Mesenteric fat pad (tissue), 1 donor: ENCODE measurements around the gene FLNB. TPM values are rescaled to one million over a fixed set of nuclear protein-coding genes. Genes with fewer than 3 reads are reported as not detected.

Experiments used
- DNase-seq: peaks from one replicate; pipeline ENCODE4 v3.0.0-alpha.2; 2020; ENCODE audit warnings: low spot score
- total RNA-seq: library from RNA; stranded (reverse); fragmentation: NEBNext Ultra II Directional; extraction: Animal tissue kit (Norgen Biotek cat#: 25700); gene quantifications from one replicate; pipeline ENCODE4 v1.2.1, GENCODE V29; 2021
- donor health status: DM: yes; HTN: yes; CAD: no.

FLNB gene
- total RNA-seq, 1 donor from 2014 or later = 96.3 TPM

DNA sequence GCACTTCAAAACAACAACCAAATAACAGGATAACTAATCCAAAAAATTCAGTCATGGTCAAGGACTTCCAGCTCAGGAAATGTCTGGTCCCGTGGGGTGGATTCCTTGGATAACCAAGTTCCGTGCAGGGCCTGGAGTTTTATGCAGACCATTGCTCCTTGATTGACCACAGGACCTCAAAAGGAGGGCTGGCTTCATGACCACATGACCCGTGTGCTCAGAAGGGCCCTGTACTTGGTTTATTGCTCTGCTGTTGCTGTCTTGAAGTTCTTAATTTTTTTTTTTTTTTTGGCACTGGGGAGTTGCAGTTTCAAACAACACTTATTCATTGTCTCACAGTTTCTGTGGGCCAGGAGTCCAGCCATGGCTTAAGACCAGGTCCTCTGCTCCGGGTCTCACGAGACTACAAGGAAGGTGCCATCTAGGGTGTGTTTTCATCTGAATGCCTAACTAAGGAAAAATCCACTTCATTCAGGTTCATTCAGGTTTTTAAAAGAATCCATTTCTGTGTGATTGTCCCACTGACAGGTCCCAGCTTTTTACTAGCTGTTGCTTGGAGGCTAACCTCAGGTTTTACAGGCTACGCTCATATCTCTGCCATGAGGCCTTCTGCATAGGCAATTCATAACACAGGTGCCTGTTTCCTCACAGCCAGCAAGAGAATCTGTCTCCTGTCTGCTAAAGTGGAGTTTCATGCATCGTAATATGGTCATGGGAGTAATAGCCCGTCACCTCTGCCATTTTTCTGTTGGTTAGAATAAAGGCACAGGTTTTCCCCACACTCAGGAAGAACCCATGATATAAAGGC, 65.3 kb downstream of the FLNB start:
- no peak for DNase-seq

DNA sequence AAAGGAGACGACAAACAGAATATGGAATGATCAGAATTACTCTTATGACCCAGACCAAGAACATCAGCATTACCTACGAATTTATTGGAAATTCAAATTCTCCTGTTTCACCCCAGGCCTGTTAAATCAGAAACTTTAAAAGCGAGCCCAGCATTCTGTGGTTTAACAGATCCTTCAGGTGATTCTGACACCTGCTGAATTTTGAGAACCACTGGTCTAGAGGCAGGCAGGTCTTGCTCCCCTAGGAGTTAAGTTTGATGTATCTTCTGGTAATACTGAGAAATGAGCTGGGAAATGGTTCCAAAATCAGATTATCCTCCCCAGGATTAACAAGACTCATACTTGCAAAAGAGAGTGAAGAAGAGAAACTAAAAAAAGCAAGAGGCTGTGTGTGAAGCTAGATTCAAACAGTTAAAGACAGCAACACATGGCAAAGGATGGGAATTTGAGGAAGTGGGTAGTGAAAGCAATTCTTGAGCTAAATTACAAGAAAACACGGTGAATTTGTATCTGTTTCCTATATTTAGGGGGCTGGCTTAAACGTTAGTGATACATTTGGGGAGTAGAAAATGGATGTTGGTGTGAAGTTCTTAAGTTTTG, 66.0 kb downstream of the FLNB start:
- DNase-seq = no peak

DNA sequence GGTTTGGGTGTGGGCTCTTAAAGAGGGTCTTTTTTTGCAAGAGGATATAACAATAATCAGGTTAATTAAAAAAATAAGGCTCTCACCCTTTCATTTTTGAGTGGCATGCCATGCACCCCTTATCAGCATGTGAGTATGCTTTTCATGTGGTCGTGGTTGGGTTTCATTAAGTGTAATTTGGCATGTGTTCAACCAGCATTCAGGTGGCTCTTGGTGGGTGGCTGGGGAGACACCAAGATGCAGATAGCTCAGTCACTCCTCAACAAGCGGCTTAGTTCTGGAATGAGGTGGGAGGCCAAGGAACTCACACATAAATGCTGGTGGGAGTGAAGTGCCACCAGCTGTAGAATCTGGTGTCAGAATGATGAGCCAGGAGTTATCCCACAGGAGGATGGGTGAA, 66.8 kb downstream of the FLNB start:
- DNase-seq = no peak

DNA sequence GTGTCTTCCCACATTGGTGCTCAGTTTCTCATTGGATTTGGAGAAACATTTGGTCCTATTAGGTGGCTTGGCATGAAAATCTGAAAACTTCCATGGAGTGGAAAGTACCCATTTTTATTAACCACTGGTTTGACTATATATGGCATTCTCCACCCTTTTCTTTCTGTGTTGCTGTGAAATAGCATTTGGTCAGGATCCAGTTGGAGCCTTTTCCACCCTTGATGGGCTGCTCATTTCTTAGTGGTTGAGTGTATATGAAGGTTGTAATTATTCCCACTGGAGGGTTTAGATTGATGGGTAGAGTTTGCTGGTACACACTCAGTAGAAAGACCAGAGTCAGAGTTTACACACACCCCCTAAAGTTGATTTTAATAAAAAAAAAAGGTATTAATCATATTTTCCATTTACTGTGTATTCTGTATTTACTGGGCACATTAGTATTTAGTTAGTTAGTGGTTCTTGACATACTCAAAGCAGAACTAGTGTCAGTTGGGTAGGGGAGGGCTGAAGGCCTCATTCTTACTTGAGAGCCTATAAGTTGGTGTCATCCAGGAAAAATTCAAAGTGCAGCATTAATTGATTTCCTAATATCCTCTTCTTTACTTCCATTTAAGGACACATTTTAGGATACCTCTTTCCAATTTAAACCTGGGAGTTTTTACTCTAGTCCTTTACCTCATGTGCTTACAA, 69.5 kb downstream of the FLNB start:
- DNase-seq = no peak

DNA sequence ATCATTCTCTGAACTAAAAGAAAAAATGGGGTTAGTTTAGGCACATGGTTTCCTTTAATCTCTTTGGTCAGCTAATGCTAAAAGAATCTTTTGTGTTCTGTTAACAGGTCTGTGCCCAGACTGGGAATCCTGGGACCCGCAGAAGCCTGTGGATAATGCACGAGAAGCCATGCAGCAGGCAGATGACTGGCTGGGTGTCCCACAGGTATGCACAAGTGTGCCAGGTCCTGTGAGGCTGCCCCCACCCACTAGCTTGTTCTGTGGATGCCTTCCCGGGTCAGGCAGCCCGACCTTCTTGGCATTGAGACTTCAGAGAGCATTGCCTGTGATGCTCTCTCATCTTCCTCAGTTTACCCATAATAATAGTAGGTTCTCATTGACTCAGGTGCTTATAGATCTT, 70.4 kb downstream of the FLNB start:
- DNase-seq = no peak

DNA sequence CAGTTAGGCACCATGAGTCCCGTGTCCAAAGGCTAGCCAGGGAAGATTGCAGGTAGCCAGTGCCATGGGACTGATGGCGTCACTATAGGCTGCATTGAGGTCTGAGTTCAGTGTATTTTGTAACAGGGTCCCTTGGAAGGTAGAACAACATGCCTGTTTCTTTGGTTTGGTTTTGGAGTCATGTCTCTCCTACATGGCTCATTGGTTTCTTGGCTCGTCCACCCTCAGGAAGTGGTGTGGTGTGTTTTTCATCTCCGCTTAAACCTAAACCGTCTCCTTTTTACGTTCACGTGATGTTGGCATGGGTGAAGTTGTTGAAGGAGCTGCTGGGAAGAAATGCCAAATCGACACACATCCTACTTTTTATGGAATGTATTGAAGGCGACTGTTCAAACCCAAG, 71.6 kb downstream of the FLNB start:
- DNase-seq = no peak

DNA sequence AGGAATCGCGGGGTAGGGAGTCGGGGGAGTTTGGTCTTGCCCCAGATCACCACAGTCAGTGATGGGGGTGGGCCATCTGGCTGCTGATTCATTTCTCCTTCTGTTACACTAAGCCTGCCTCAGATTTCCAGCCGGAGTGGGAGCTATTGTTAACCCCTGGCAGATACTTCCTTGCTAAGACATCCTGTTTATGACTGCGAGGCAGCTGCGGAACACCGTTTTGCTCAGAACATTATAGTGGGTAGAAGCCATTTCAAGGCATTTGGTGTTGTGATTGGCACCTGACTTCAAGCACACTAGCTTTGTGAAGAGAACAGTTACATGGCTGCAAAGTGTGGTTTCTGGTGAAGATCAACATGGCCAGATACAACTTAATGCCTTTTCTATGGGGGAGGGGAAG, 73.8 kb downstream of the FLNB start:
- no peak for DNase-seq

DNA sequence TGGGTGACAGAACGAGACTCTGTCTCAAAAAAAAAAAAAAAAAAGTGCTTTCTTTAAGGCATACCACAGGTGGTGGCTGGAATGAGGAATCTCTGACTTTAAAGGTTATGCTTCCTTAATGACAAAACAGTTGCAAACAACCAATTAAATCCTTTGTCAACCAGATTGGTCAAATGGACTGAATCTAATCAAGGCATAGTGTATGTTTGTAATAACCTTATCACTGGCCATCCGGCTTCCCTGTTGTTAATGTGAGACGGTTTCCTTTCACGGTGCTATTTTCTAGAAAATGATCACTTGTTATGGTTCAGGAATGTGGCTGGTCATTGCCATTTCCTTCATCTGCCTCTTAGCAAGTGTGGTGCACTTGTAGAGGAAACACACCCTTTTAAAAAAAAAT, 75.9 kb downstream of the FLNB start:
- no peak for DNase-seq

DNA sequence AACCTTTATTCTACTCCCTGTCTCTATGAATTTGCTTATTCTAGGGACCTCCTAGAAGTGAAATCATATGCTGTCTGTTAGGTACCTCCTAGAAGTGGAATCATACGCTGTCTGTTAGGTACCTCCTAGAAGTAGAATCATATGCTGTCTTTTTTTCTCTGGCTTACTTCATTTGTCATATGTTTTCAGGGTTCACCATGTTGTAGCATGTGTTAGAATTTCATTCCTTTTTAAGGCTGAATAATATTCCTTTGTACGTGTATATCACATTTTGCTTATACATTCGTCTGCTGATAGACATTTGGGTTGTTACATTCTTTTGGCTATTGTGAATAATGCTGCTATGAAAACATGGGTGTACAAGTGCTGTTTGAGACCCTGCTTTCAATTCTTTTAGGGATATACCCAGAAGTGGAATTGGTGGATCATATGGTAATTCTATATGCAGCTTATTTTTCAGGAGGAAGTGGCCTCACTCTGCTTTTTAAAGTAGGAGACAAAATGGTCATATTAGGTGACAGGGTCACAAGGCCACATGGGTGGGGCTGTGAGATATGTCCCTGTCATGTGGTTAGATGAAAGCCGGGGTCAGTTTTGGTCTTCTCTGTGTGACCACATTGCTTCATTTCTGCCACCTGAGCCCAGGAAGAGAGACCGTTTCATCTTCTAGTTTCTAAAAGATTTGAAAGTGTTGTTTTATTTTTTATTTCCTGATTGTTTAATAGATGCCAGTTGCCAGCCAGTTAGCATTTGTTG, 76.7 kb downstream of the FLNB start:
- no peak for DNase-seq

DNA sequence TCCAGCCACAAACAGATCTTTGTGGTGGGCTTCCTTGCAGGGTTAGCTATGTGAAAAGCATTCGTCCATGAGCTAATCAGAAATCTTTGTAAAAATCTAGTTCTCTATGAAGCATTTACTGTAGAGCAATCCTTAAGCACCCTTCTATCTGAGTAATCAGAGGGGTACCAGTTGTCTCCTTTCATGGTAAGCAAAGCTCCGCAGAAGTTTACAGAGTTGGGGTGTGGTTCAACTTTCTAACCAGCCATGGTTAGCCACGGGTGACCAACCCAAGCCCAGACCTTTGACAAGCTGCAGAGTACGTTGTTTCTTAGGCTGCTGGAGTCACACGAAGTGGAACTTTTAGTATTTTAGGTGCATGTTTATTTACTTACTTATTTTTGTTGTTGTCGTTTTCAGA, 77.4 kb downstream of the FLNB start:
- no peak for DNase-seq

DNA sequence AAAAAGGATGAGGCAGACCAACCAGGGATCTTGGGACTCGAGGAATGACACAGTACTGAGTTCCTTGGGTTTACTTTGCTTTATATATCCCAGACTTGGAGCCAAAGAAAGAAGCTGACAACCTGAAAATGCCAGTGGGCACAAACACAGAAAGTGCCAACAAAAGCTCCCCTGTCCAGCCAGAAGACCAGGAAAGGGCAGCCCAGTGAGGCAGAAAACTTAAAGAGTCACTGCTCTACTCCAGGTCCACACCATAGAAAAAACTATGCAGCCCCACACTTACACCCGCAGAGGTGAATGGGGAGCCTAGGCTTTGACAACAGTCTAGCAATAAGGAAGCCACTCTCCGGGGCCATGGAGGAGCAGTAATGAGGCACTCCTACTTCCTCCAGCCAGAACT, 80.3 kb downstream of the FLNB start:
- DNase-seq = no peak

DNA sequence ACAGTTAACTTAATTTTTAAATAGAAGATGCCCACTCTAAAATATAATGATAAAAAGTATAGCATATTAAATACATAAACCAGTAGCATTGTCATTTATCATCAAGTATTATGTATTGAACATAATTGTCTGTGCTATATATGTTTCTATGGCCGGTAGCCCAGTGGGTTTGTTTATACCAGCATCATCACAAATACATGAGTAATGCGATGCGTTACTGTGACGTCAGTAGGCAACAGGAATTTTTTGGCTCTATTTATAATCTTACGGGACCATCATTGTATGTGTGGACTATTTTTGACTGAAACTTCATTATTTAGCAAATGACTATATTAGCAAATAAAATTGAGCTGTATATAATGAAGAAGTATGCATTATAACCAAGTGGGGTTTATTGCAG, 82.1 kb downstream of the FLNB start:
- no peak for DNase-seq

DNA sequence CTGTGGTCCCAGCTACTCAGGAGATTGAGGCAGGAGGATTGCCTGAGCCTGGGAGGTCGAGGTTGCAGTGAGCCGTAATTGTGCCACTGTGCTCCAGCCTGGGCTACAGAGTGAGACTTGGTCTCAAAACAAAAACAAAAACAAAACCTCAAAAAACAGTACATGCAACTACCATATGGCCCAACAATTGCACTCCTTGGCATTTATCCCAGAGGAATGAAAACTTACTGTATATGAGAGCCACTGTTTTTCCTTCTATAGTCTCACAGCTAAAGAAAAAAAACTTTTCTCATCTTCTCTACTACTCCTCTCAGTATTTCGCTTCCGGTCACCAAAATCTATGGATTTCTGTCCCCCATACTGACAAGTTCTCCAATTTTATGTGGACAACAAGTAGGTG, 84.3 kb downstream of the FLNB start:
- no peak for DNase-seq

DNA sequence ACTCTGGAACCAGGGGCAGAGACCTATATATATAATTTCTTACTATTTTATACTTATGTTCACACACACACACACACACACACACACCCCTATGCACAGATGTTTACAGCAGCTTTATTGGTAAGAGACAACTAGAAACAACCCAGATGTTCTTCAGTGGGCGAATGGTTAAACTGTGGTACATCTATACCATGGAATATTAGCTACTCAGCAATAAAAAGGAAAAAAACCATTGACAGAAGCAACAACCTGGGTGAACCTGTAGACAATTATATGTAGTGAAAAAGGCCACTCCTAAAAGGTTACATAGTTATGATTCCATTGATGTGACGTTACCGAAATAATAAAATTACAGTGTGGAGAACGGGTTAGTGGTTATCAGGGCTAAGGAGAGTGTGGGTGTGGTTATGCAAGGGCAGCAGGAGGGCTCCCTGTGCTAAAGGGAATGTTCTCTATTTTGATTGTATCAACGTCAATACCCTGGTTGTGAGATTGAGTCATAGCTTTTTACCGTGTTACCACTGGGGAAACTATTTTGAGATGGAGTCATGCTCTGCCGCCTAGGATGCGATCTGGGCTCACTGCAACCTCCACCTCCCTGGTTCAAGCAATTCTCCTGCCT, 85.5 kb downstream of the FLNB start:
- no peak for DNase-seq

DNA sequence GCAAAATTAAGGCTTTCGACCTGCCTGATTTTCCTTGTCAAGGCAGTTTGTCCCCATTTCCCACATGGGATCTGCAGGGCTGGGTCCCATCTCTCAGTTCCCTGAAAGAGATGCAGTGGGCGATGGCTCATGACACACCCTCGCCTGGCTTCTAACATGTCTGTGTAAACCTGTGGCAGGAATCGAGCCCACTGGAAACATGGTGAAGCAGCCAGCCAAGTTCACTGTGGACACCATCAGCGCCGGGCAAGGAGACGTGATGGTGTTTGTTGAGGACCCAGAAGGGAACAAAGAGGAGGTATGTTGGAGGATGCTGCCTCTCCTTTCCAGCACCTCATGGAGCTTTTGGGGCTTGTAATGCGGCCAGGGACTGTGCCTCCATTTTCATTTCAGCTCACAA, 86.4 kb downstream of the FLNB start:
- no peak for DNase-seq

DNA sequence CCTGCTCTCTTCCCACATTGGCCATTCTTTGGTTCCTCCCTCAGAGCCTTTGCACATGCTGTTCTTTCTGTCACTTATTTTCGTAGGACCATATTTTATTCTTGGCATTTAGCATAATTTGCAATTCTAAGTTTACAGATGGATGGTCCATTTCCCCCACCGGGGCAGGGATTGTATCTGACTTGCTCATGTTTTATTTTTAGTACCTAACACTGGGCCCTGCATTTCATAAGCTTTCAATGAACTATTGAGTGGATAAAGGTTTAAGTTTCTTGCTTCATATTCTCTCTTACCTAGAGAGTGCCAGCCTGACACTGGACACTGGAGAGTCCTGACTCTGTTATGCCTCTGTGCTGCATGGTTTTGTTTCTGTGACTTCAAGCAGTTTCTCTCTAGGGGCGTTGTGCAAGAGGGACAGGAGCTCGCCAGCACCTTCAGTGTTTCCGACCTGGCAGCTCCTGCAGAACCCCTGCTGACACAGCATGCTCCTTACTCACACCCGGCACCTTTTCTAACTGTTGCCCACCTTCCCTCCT, 87.4 kb downstream of the FLNB start:
- DNase-seq = no peak

DNA sequence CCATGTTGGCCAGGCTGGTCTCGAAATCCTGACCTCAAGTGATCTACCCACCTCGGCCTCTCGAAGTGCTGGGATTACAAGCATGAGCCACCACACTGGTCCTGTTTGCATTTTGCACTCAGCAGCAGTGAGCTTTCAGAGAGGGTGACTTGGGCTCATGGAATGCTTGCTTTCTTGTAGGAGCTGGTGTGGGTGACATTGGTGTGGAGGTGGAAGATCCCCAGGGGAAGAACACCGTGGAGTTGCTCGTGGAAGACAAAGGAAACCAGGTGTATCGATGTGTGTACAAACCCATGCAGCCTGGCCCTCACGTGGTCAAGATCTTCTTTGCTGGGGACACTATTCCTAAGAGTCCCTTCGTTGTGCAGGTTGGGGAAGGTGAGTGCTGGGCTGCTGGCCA, 90.3 kb downstream of the FLNB start:
- DNase-seq = no peak

DNA sequence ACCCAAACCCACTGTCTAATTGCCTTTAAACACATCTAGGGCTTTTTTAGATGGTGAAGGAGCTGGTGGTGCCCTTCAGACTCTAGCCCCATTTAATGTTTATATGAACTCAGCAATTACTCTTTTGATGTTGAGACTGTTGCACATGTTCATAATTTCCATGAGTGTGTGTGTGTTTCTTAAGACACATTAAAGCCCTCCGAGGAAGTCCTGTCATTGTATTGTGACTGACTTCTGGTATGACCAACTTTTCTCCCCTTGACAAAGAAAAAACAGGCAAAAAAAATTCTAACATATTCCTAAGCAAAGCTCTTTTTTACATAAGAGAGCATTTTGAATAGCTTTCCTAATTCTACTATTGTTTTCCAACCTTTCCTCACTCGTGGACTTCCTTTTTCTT, 91.6 kb downstream of the FLNB start:
- no peak for DNase-seq

DNA sequence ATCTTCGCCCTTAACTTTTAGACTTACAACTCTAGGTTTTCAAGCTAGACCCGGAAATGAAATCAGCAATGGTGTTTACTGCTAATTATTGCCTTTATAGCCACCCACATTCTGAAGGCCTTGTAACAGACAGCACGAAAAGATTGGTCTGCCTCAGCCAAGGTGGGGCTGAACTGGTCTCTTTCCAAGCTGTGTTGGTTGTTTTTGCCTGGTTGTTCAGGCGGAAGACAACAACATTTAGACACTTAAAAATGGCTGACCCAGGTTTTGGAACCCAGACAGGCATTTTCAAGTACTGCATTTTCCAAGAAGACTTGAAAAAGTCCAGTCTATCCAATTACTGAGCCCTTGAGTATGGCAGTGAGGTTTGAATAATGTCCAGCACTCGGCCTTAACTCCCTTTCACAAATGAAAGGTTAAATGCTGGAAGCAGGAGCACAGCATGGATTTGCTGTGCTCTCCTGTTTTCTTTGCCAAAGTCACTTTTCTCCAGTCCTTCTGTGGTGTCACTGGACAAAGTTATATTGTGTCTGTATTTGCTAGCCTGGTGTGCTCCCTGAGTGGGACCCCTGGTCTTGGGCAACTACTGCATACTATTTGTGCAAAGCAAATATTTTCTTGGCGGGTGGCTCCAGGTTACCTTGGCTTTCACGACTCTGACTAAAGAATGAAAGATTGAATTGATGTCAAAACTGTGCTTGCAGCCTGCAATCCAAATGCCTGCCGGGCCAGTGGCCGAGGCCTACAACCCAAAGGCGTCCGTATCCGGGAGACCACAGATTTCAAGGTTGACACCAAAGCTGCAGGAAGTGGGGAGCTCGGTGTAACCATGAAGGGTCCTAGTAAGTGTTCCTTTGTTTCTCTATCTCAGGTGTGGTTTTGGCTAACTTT, 93.5 kb downstream of the FLNB start:
- DNase-seq = no peak

DNA sequence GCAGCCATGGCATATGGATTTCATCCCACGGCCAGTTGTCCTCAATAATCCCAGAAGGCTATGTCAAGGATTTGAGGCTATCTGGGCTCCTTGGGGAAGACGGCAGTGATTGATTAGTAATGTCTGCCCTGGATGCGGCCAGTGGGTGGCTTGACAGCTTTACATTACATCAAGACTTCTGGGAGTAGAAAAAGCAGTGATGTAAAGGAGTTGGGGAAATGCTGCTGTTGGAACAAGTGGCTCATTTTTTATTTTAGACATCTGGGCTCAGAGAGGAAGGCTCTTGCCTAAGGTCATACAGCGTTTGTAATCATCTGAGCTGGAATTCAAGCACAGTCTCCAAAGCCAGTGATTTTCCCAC, 94.1 kb downstream of the FLNB start:
- no peak for DNase-seq
